Peyer's patch (tissue), 4 donors: ENCODE results near the gene FAM107B.

Source experiments
- POLR2A ChIP-seq, 2 donors: fragments of 450-650 bp; IDR thresholded peaks; one replicate each; pipeline ENCODE4 v1.5.1; 2017; ENCODE audit warnings: antibody characterized with exemption in 2 of 2, mild to moderate bottlenecking in 2 of 2, moderate library complexity in 2 of 2
- TF ChIP-seq, protein P1 (sequence below), 6 experiments: fragments of 450-650 bp in 4 of 6; fragments of 200-600 bp in 2 of 6; sonication (generic) in 1 of 6; IDR thresholded peaks; one replicate each; pipeline ENCODE4 v1.5.1; 2017 to 2019; ENCODE audit warnings: antibody characterized with exemption in 6 of 6, mild to moderate bottlenecking in 3 of 6, moderate library complexity in 1 of 6

DNA sequence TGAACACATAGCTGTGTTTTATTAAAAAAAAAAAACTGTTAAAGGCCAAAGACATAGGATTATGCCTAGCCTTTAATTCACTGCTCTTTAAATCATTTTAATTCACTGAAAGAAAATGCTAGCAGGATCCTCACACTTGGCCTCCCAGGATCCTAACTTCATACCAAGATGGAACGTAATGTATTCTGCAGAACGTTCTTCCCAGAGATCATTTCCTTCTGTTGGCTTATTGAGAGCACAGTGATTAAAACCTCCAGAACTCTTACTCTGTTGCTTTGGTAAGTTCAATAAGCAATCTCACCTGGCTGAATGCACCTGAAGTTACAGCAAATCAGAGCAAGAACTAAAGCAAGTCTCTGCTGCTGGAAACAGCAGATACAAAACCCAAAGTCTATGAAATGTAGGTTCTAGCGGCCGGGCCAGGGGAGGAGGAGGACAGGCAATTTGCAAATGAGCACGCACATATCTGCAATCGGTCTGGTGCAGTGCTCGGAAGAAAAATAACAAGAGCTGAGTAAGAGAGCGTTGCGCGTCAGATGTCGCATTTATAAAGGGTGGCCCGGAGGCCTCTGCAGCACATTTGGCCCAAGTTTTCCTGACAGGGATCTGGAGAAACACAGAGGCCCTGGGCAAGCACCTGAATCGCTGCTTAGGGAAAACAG lies 193.9 kb downstream of the FAM107B start:
- TF ChIP-seq, protein P1, sequence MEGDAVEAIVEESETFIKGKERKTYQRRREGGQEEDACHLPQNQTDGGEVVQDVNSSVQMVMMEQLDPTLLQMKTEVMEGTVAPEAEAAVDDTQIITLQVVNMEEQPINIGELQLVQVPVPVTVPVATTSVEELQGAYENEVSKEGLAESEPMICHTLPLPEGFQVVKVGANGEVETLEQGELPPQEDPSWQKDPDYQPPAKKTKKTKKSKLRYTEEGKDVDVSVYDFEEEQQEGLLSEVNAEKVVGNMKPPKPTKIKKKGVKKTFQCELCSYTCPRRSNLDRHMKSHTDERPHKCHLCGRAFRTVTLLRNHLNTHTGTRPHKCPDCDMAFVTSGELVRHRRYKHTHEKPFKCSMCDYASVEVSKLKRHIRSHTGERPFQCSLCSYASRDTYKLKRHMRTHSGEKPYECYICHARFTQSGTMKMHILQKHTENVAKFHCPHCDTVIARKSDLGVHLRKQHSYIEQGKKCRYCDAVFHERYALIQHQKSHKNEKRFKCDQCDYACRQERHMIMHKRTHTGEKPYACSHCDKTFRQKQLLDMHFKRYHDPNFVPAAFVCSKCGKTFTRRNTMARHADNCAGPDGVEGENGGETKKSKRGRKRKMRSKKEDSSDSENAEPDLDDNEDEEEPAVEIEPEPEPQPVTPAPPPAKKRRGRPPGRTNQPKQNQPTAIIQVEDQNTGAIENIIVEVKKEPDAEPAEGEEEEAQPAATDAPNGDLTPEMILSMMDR (IDR thresholded peaks at IDR 0.05) = no peak
- no peak for TF ChIP-seq POLR2A (IDR thresholded peaks at IDR 0.05)
